Calu3 (cell line): ENCODE data around the gene PLCB2. TPM values are rescaled to one million over a fixed set of nuclear protein-coding genes. Genes with fewer than 3 reads are reported as not detected.

Experiments used
- BruUV-seq: library from RNA; stranded (reverse); fragments of 400-500 nt; replicated peaks from 2 replicates; lab custom pipeline; 2021; lab: Mats Ljungman, UMichigan
- CTCF ChIA-PET: fragments of 300-600 bp; sonication (Branson Sonifier 250); formaldehyde crosslinking; loops from one replicate; lab custom pipeline; 2022; ENCODE audit warnings: antibody characterized with exemption; lab: Charles Lee
- DNase-seq: peaks from one replicate; pipeline ENCODE4 v3.0.0; 2022
- H3K27ac Mint-ChIP-seq: one replicate; pipeline ENCODE4 v1.8.0; 2022; ENCODE audit warnings: mixed read lengths; ENCODE audit not compliant: unreplicated experiment
- H3K27me3 Mint-ChIP-seq: one replicate; pipeline ENCODE4 v1.8.0; 2022; ENCODE audit warnings: mixed read lengths; ENCODE audit not compliant: unreplicated experiment
- H3K36me3 Mint-ChIP-seq: one replicate; pipeline ENCODE4 v1.8.0; 2022; ENCODE audit warnings: mild to moderate bottlenecking, moderate library complexity, mixed read lengths; ENCODE audit not compliant: insufficient read depth, unreplicated experiment
- H3K4me1 Mint-ChIP-seq: one replicate; pipeline ENCODE4 v1.8.0; 2022; ENCODE audit warnings: mild to moderate bottlenecking, low read depth, mixed read lengths; ENCODE audit not compliant: unreplicated experiment
- H3K4me3 Mint-ChIP-seq: one replicate; pipeline ENCODE4 v1.8.0; 2022; ENCODE audit warnings: mild to moderate bottlenecking, low read depth, moderate library complexity, mixed read lengths; ENCODE audit not compliant: unreplicated experiment
- H3K9me3 Mint-ChIP-seq: one replicate; pipeline ENCODE4 v1.8.0; 2022; ENCODE audit warnings: low read depth, mixed read lengths; ENCODE audit not compliant: unreplicated experiment
- CTCF ChIP-seq: fragments of 200-600 bp; IDR thresholded peaks from one replicate; pipeline ENCODE4 v1.8.0; 2022; ENCODE audit warnings: antibody characterized with exemption; ENCODE audit not compliant: unreplicated experiment
- intact Hi-C: fragments of 100-400 bp; cut with micrococcal nuclease; formaldehyde crosslinking; loops from one replicate; pipeline ENCODE4 v1.10.0; 2022; ENCODE audit not compliant: unreplicated experiment
- total RNA-seq: library from RNA; stranded (reverse); gene quantifications from 2 replicates; pipeline ENCODE4 v1.2.3, GENCODE V29; 2022

PLCB2 gene
- total RNA-seq, 1 experiment from 2014 or later = 37.3 TPM

- no peaks in the 10 kb centered on the region for H3K27me3 Mint-ChIP-seq
- H3K27ac Mint-ChIP-seq = peak overlapping the region; percentile 75
- no peak for DNase-seq
- intact Hi-C loops = no loop called here
- no TSS peak for BruUV-seq
- H3K36me3 Mint-ChIP-seq = peaks cover 30% of the 10 kb centered on the region
- no peaks in the 10 kb centered on the region for H3K9me3 Mint-ChIP-seq
- H3K4me1 Mint-ChIP-seq = no peaks in the 10 kb centered on the region
- H3K4me3 Mint-ChIP-seq = no peak overlapping the region
- TF ChIP-seq CTCF = no peak
- CTCF ChIA-PET = interaction anchor here (1.6 kb wide), 1 partner anchor 9 kb away, joined by 6 read pairs; no protein-coding TSS in a partner anchor
Measured at GRCh38 chr15:40329804-40330203, 22.1 kb upstream of the PLCB2 start.

- intact Hi-C loops = no loop called here
- TF ChIP-seq CTCF = no peak
- peaks cover 30% of the 10 kb centered on the region for H3K36me3 Mint-ChIP-seq
- no peaks in the 10 kb centered on the region for H3K9me3 Mint-ChIP-seq
- H3K27ac Mint-ChIP-seq = no peak overlapping the region
- CTCF ChIA-PET = interaction anchor here (1.6 kb wide), 1 partner anchor 10 kb away, joined by 6 read pairs; no protein-coding TSS in a partner anchor
- no peaks in the 10 kb centered on the region for H3K4me1 Mint-ChIP-seq
- DNase-seq = no peak
- no TSS peak for BruUV-seq
- H3K27me3 Mint-ChIP-seq = no peaks in the 10 kb centered on the region
- no peak overlapping the region for H3K4me3 Mint-ChIP-seq
Measured at GRCh38 chr15:40328751-40329150, 21.0 kb upstream of the PLCB2 start.

GRCh38 chr15:40328176-40328575, 20.4 kb upstream of the PLCB2 start:
- H3K4me3 Mint-ChIP-seq = no peak overlapping the region
- H3K27ac Mint-ChIP-seq = no peak overlapping the region
- TF ChIP-seq CTCF = no peak
- CTCF ChIA-PET = interaction anchor here (1.6 to 1.7 kb wide), 2 partner anchors 10 kb away, joined by 6 to 7 read pairs; no protein-coding TSS in a partner anchor
- H3K27me3 Mint-ChIP-seq = no peaks in the 10 kb centered on the region
- H3K36me3 Mint-ChIP-seq = peaks cover 27% of the 10 kb centered on the region
- no TSS peak for BruUV-seq
- no peaks in the 10 kb centered on the region for H3K4me1 Mint-ChIP-seq
- intact Hi-C loops = no loop called here
- no peak for DNase-seq
- H3K9me3 Mint-ChIP-seq = no peaks in the 10 kb centered on the region

- CTCF ChIA-PET = interaction anchor here (1.7 kb wide), 1 partner anchor 11 kb away, joined by 7 read pairs; no protein-coding TSS in a partner anchor
Measured at GRCh38 chr15:40327457-40327856, 19.7 kb upstream of the PLCB2 start.

More at GRCh38 chr15:40327457-40327856, 19.7 kb upstream of the PLCB2 start:
- no peaks in the 10 kb centered on the region for H3K9me3 Mint-ChIP-seq
- H3K4me1 Mint-ChIP-seq = no peaks in the 10 kb centered on the region
- H3K36me3 Mint-ChIP-seq = peaks cover 20% of the 10 kb centered on the region
- H3K27me3 Mint-ChIP-seq = no peaks in the 10 kb centered on the region
- BruUV-seq = no TSS peak
- intact Hi-C loops = no loop called here
- TF ChIP-seq CTCF = no peak
- DNase-seq = no peak
- H3K27ac Mint-ChIP-seq = no peak overlapping the region
- H3K4me3 Mint-ChIP-seq = no peak overlapping the region
